Activated T-helper 17 cell treated with anti-CD3 and anti-CD28 coated beads, Interleukin-2, amount 50 U/mL, for 72 hours (primary cell): ENCODE data around the gene BAIAP2L1. TPM values are rescaled to one million over a fixed set of nuclear protein-coding genes. Genes with fewer than 3 reads are reported as not detected.
"Not testable (repeated sequence)": the region's sequence is repeated elsewhere in the genome, so short reads cannot be mapped to it uniquely, and the experiment has no call there.

Experiments
- ATAC-seq: fragments of 150-1000 bp; cut with Tn5 transposase; replicated peaks from 2 replicates; pipeline ENCODE4 v1.10.0; 2021; ENCODE audit warnings: mild to moderate bottlenecking, moderate library complexity
- H3K27ac Mint-ChIP-seq: one replicate; pipeline ENCODE4 v1.8.0; 2022; ENCODE audit warnings: mixed read lengths
- H3K27me3 Mint-ChIP-seq: one replicate; pipeline ENCODE4 v1.8.0; 2022; ENCODE audit warnings: mixed read lengths
- H3K36me3 Mint-ChIP-seq: one replicate; pipeline ENCODE4 v1.8.0; 2022; ENCODE audit warnings: low read depth, mild to moderate bottlenecking, mixed read lengths
- H3K4me1 Mint-ChIP-seq: one replicate; pipeline ENCODE4 v1.8.0; 2022; ENCODE audit warnings: mixed read lengths
- H3K4me3 Mint-ChIP-seq: one replicate; pipeline ENCODE4 v1.8.0; 2022; ENCODE audit warnings: mild to moderate bottlenecking, mixed read lengths
- H3K9me3 Mint-ChIP-seq: one replicate; pipeline ENCODE4 v1.8.0; 2022; ENCODE audit warnings: mixed read lengths
- total RNA-seq, 2 donors: library from RNA; stranded (reverse); gene quantifications; one replicate each; pipeline ENCODE4 v1.2.3, GENCODE V29; 2022

BAIAP2L1 gene
- total RNA-seq, 2 donors from 2014 or later = 1.2 to 6.0 TPM

- no peak for ATAC-seq
- H3K36me3 Mint-ChIP-seq = no peaks in the 10 kb centered on the region
- H3K27me3 Mint-ChIP-seq = peaks cover 4% of the 10 kb centered on the region
- H3K4me3 Mint-ChIP-seq = no peak overlapping the region
- no peaks in the 10 kb centered on the region for H3K4me1 Mint-ChIP-seq
- no peak overlapping the region for H3K27ac Mint-ChIP-seq
- H3K9me3 Mint-ChIP-seq = no peaks in the 10 kb centered on the region
Observed at GRCh38 chr7:98387131-98387530, 13.8 kb downstream of the BAIAP2L1 start.

- not testable (repeated sequence) for H3K4me1 Mint-ChIP-seq, H3K36me3 Mint-ChIP-seq, H3K27ac Mint-ChIP-seq, ATAC-seq, H3K27me3 Mint-ChIP-seq, H3K4me3 Mint-ChIP-seq, H3K9me3 Mint-ChIP-seq
Observed at GRCh38 chr7:98385532-98385931, 15.4 kb downstream of the BAIAP2L1 start.

DNA sequence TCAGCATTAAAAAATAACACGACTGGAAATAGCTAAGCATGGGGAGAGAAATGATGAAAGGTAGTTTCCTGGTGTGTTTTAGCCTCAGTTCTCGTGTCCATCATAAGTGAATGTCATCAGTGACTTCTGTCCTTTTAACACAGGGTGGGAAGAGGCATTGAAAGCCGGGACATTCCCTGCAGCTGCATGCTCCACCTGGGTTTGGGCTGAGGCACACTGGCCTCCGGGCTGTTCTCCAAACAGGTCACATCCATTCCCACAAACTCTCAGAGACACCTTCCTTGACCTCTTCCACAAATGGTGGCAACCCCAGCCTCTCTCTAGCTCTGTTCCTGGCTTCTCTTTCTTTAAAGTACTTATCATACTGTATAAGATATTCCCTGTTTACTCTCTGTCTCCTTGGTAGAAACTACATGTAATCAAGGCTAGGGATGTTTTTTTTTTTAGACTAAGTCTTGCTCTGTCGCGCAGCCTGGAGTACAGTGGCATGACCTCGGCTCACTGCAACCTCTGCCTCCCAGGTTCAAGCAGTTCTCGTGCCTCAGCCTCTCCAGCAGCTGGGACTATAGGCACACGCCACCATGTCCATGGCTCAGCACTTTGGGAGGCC is 22.6 kb downstream of the BAIAP2L1 start:
- Mint-ChIP-seq H3K4me1 (no peaks in the 10 kb centered on the region), H3K4me3 (no peak overlapping the region), H3K27ac (no peak overlapping the region), H3K27me3 (no peaks in the 10 kb centered on the region), H3K9me3 (no peaks in the 10 kb centered on the region), H3K36me3 (no peaks in the 10 kb centered on the region)
- no peak for ATAC-seq

DNA sequence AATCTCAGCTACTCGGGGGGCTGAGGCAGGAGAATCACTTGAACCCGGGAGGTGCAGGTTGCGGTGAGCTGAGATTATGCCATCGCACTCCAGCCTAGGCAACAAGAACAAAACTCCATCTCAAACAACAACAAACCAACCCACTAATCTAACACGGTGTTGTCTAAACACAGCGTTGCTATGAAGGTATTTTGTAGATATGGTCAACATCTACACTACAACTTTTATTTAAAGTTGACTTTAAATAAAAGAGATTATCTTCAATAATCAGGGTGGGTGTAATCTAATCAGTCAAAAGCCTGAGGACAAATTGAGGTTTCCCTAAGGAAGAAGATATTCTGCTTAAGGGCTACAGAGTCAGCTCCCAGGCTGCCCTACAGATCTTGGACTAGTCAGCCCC is 24.2 kb downstream of the BAIAP2L1 start:
- ATAC-seq = no peak
- no peaks in the 10 kb centered on the region for H3K36me3 Mint-ChIP-seq

GRCh38 chr7:98375664-98376063 is 25.2 kb downstream of the BAIAP2L1 start:
- Mint-ChIP-seq H3K27me3 (no peaks in the 10 kb centered on the region), H3K4me1 (no peaks in the 10 kb centered on the region), H3K36me3 (no peaks in the 10 kb centered on the region), H3K9me3 (no peaks in the 10 kb centered on the region), H3K27ac (no peak overlapping the region), H3K4me3 (no peak overlapping the region)
- ATAC-seq = no peak

More for the DNA sequence above, 24.2 kb downstream of the BAIAP2L1 start:
- Mint-ChIP-seq H3K4me3 (no peak overlapping the region), H3K9me3 (no peaks in the 10 kb centered on the region), H3K27ac (no peak overlapping the region), H3K27me3 (no peaks in the 10 kb centered on the region), H3K4me1 (no peaks in the 10 kb centered on the region)

GRCh38 chr7:98374285-98374680 is 26.6 kb downstream of the BAIAP2L1 start:
- Mint-ChIP-seq H3K27ac (no peak overlapping the region), H3K9me3 (no peaks in the 10 kb centered on the region), H3K4me3 (no peak overlapping the region), H3K36me3 (no peaks in the 10 kb centered on the region), H3K4me1 (no peaks in the 10 kb centered on the region), H3K27me3 (no peaks in the 10 kb centered on the region)
- ATAC-seq = no peak

DNA sequence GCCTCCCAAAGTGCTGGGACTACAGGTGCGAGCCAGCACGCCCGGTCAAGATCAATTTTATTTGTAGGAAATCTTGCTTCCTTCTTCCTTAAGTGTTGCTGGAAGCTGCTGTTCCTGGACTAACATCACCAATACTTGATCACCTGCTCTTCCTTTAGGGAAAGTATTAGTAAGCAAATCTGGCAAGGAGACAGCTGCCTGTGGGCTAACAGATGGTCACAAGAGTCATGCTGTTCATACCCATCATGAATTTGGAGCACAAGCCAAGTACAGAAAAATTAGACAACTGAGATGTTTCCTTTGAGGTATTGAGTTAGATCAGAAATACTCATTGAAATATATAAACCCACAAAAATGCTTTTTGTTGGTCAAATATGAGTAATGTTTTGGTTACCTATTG is 27.9 kb downstream of the BAIAP2L1 start:
- Mint-ChIP-seq H3K36me3 (no peaks in the 10 kb centered on the region), H3K4me3 (no peak overlapping the region), H3K27me3 (no peaks in the 10 kb centered on the region), H3K27ac (no peak overlapping the region), H3K4me1 (no peaks in the 10 kb centered on the region), H3K9me3 (no peaks in the 10 kb centered on the region)
- no peak for ATAC-seq

DNA sequence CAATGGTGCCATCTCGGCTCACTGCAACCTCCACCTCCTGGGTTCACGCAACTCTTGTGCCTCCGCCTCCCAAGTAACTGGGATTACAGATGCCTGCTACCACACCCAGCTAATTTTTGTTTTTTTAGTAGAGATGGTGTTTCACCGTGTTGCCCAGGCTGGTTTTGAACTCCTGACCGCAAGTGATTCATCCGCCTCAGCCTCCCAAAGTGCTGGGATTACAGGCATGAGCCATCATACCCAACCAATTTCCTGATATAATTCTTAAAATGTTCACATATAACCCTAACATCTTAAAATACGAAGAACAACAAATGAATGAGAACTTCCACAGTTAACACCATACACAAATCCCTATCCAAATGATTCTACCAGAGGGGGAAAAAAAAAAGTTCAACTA is 31.2 kb downstream of the BAIAP2L1 start:
- no peaks in the 10 kb centered on the region for H3K27me3 Mint-ChIP-seq
- no peaks in the 10 kb centered on the region for H3K9me3 Mint-ChIP-seq

GRCh38 chr7:98368716-98369115 is 32.2 kb downstream of the BAIAP2L1 start:
- Mint-ChIP-seq H3K27me3 (no peaks in the 10 kb centered on the region), H3K4me1 (no peaks in the 10 kb centered on the region)
- ATAC-seq = no peak

More for the DNA sequence above, 31.2 kb downstream of the BAIAP2L1 start:
- no peaks in the 10 kb centered on the region for H3K36me3 Mint-ChIP-seq
- no peaks in the 10 kb centered on the region for H3K4me1 Mint-ChIP-seq
- no peak for ATAC-seq
- H3K27ac Mint-ChIP-seq = no peak overlapping the region
- no peak overlapping the region for H3K4me3 Mint-ChIP-seq

GRCh38 chr7:98366562-98366938 is 34.3 kb downstream of the BAIAP2L1 start:
- Mint-ChIP-seq H3K27me3 (no peaks in the 10 kb centered on the region), H3K9me3 (no peaks in the 10 kb centered on the region), H3K4me1 (no peaks in the 10 kb centered on the region), H3K4me3 (no peak overlapping the region), H3K36me3 (no peaks in the 10 kb centered on the region), H3K27ac (no peak overlapping the region)
- ATAC-seq = no peak

More at GRCh38 chr7:98368716-98369115, 32.2 kb downstream of the BAIAP2L1 start:
- Mint-ChIP-seq H3K9me3 (no peaks in the 10 kb centered on the region), H3K27ac (no peak overlapping the region), H3K36me3 (no peaks in the 10 kb centered on the region), H3K4me3 (no peak overlapping the region)

DNA sequence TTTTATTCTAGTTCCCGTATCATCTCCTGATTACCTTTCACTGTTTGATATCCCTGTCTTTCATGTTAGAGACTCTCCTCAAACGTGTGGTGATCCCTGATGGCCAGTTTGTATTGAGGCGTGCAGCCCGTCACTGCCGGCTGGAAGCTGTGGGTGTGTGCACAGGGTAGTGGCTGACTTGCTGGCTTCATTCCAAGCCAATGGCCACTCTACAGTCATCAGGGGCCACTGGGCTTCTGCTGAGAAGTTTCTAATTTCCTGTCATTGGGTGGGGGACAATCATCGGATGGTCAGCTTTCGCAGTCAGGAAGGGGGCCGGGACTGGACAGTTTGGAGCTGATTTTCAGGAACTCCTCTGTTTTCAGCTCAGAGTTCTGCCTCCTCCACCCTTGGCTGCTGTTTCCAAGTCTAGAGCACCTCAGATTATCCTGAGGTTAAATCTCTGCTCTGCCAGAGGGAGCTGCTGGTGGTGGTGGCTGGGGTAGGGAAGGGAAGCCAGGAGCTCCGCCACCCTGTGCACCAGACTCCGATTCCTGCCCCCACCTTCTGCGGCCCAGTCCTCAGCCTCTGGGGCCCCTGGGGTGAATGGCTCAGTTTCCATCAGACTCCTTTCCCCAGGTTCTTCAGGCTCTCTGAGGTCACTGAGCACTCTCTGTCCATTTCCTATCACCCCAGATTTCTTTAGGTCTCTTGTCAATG is 34.9 kb downstream of the BAIAP2L1 start:
- H3K4me3 Mint-ChIP-seq = no peak overlapping the region
- H3K4me1 Mint-ChIP-seq = no peaks in the 10 kb centered on the region
- ATAC-seq = no peak
- H3K27me3 Mint-ChIP-seq = no peaks in the 10 kb centered on the region
- no peaks in the 10 kb centered on the region for H3K9me3 Mint-ChIP-seq
- H3K36me3 Mint-ChIP-seq = no peaks in the 10 kb centered on the region
- no peak overlapping the region for H3K27ac Mint-ChIP-seq

DNA sequence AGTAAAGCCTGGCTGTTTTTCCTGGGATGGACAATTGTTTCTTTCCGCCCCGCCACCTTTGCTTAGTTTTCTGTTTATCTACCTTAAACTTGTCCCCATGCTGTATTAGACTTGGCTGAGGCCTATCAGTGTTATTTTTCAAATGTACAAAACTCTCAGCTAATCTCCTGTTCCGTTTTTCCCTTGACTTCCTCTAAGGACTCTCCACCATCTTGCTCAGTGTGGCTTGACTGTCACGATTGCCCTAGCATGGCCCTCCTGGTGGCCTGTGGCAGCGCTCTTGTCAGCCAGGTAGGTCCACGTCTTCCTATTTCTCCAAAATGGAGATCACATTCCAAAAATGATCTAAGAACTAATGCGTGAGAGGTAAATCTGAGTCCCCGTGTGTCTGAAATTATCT is 36.7 kb downstream of the BAIAP2L1 start:
- H3K9me3 Mint-ChIP-seq = no peaks in the 10 kb centered on the region
- ATAC-seq = no peak
- H3K4me1 Mint-ChIP-seq = no peaks in the 10 kb centered on the region
- H3K4me3 Mint-ChIP-seq = no peak overlapping the region
- H3K27ac Mint-ChIP-seq = no peak overlapping the region
- H3K36me3 Mint-ChIP-seq = no peaks in the 10 kb centered on the region
- no peaks in the 10 kb centered on the region for H3K27me3 Mint-ChIP-seq

- Mint-ChIP-seq H3K36me3 (no peaks in the 10 kb centered on the region), H3K27ac (no peak overlapping the region), H3K4me1 (no peaks in the 10 kb centered on the region), H3K4me3 (no peak overlapping the region), H3K27me3 (no peaks in the 10 kb centered on the region), H3K9me3 (no peaks in the 10 kb centered on the region)
- no peak for ATAC-seq
Observed at GRCh38 chr7:98362517-98362916, 38.4 kb downstream of the BAIAP2L1 start.

DNA sequence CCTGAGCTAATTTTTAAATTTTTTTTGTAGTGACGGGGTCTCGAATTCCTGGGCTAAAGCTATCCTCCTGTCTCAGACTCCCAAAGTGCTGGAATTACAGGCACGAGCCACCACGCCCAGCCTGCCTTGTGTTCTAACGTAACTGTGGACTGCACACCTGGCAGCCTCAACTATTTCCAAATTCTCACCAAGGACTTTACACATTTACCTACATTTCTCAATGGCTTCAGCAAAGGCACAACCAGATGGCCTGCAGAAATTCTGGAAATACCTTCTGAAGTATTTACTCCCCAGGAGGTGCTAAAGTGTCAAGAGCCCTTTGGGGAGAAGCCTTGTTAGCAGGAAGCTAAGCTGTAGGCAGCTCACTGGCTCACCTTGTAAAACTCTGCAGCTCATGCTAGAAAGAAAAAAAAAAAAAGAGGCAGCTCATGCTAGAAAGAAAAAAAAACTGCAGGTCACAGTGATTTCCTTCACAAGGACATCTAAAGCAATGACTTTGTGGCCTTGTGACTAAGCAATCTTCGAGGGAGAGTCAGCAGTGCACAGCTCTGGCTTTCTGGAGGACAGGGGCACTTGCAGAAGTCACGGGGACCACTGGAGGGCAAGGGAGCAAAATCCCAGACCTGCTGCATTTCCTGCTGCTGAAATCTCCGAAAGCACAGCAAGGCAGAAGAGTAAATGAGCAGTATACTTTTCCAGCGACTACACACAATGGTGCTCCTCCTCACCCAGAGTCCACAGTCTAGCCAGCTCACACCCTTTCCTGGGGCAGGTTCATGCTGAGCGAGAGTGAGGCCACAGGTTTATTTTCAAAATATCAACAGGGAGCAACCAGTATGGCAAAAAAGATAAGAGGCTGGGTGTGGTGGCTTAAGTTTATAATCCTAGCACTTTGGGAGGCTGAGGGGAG is 40.4 kb downstream of the BAIAP2L1 start:
- no peaks in the 10 kb centered on the region for H3K4me1 Mint-ChIP-seq
- no peak for ATAC-seq
- no peaks in the 10 kb centered on the region for H3K27me3 Mint-ChIP-seq
- no peaks in the 10 kb centered on the region for H3K36me3 Mint-ChIP-seq
- H3K27ac Mint-ChIP-seq = no peak overlapping the region
- H3K4me3 Mint-ChIP-seq = no peak overlapping the region
- H3K9me3 Mint-ChIP-seq = no peaks in the 10 kb centered on the region

- H3K9me3 Mint-ChIP-seq = no peaks in the 10 kb centered on the region
- H3K27ac Mint-ChIP-seq = no peak overlapping the region
- no peaks in the 10 kb centered on the region for H3K27me3 Mint-ChIP-seq
- ATAC-seq = no peak
- no peak overlapping the region for H3K4me3 Mint-ChIP-seq
- no peaks in the 10 kb centered on the region for H3K36me3 Mint-ChIP-seq
- no peaks in the 10 kb centered on the region for H3K4me1 Mint-ChIP-seq
Observed at GRCh38 chr7:98359395-98359794, 41.5 kb downstream of the BAIAP2L1 start.
